Measurements from ENCODE around the gene IFT122.
"Not testable (repeated sequence)": the region's sequence is repeated elsewhere in the genome, so short reads cannot be mapped to it uniquely, and the experiment has no call there.

IFT122 gene

DNA sequence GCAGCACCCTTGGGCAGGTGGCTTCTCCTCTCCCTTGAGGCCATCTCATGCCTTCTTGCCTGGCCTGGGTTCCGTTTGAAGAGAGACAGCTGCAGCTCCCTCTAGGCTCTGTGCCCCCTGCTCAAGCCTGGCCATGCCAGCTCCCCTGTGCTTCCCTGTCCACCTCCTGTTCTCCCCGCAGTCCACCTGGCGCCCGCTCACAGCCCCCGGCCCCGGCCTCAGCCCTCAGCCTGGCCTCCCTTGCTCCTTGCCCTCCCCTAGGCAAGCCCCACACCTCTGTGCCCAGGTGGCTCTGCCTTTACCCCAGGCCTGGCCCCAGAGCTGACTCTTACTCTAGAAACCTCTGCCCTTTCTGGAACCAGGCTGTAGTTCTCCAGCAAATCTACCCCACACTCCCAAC lies 74.5 kb downstream of the IFT122 start:
- H3K4me3 Mint-ChIP-seq, result no peak overlapping the region
- H3K9me3 Mint-ChIP-seq, result no peaks in the 10 kb centered on the region
- no peak overlapping the region for H3K27ac Mint-ChIP-seq
- TF ChIP-seq, protein P1, sequence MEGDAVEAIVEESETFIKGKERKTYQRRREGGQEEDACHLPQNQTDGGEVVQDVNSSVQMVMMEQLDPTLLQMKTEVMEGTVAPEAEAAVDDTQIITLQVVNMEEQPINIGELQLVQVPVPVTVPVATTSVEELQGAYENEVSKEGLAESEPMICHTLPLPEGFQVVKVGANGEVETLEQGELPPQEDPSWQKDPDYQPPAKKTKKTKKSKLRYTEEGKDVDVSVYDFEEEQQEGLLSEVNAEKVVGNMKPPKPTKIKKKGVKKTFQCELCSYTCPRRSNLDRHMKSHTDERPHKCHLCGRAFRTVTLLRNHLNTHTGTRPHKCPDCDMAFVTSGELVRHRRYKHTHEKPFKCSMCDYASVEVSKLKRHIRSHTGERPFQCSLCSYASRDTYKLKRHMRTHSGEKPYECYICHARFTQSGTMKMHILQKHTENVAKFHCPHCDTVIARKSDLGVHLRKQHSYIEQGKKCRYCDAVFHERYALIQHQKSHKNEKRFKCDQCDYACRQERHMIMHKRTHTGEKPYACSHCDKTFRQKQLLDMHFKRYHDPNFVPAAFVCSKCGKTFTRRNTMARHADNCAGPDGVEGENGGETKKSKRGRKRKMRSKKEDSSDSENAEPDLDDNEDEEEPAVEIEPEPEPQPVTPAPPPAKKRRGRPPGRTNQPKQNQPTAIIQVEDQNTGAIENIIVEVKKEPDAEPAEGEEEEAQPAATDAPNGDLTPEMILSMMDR (IDR thresholded peaks at IDR 0.05; ENCODE audit: unreplicated experiment in 3 of 3), result no peak
- H3K27me3 Mint-ChIP-seq (ENCODE audit: low read depth), result no peaks in the 10 kb centered on the region
- H3K36me3 Mint-ChIP-seq (ENCODE audit: low read depth), result peaks cover 39% of the 10 kb centered on the region
- no peaks in the 10 kb centered on the region for H3K4me1 Mint-ChIP-seq

DNA sequence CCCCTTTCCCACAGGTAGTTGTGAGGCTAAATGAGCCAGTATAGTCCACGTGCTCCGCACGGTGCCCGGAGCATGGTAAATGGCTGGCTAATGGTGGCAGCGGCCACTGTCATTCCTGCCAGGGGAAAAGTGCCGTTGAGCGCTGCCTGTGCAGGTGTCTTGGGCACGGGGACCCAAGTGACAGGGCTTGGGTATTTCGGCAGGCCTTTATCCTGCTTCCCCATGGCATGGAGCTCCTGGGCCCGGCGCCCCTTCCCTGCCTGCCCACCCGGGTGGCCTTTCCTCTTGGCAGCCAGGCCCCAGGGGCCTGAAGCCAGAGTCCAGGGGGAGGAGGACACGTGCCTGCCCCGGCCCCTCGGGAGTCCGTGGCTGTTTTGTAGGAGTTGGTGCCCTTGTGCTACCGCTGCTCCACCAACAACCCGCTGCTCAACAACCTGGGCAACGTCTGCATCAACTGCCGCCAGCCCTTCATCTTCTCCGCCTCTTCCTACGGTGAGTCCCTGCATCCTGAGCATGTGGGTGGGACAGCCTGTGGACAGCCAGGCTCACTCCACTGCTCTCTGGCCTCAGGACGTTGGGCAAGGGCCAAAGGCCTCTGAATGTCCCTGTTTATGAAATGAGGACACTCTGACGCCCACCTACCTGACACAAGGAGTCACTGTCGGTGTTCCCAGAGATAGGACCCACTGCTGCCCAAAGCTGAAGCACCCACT lies 75.2 kb downstream of the IFT122 start:
- H3K27ac Mint-ChIP-seq; H3K27me3 Mint-ChIP-seq (ENCODE audit: low read depth); H3K4me3 Mint-ChIP-seq; H3K9me3 Mint-ChIP-seq; H3K4me1 Mint-ChIP-seq: not testable (repeated sequence)
- peaks cover 36% of the 10 kb centered on the region for H3K36me3 Mint-ChIP-seq (ENCODE audit: low read depth)

- peaks cover 31% of the 10 kb centered on the region for H3K36me3 Mint-ChIP-seq (ENCODE audit: low read depth)
- not testable (repeated sequence) for H3K27me3 Mint-ChIP-seq (ENCODE audit: low read depth); H3K4me1 Mint-ChIP-seq; H3K27ac Mint-ChIP-seq; H3K9me3 Mint-ChIP-seq; H3K4me3 Mint-ChIP-seq
These were observed 75.9 kb downstream of the IFT122 start for GRCh38 chr3:129515821-129516432.

- Mint-ChIP-seq H3K36me3 (ENCODE audit: low read depth) (peaks cover 20% of the 10 kb centered on the region), H3K27me3 (ENCODE audit: low read depth) (no peaks in the 10 kb centered on the region), H3K4me1 (peaks cover 10% of the 10 kb centered on the region), H3K4me3 (no peak overlapping the region), H3K27ac (no peak overlapping the region), H3K9me3 (no peaks in the 10 kb centered on the region)
- TF ChIP-seq, protein P1 (IDR thresholded peaks at IDR 0.05; ENCODE audit: unreplicated experiment in 3 of 3), result no peak
These were observed 77.5 kb downstream of the IFT122 start for GRCh38 chr3:129517516-129517915.

GRCh38 chr3:129518038-129518561 lies 78.1 kb downstream of the IFT122 start:
- Mint-ChIP-seq H3K27me3 (ENCODE audit: low read depth) (no peaks in the 10 kb centered on the region), H3K36me3 (ENCODE audit: low read depth) (peaks cover 17% of the 10 kb centered on the region), H3K27ac (no peak overlapping the region), H3K9me3 (no peaks in the 10 kb centered on the region), H3K4me3 (no peak overlapping the region), H3K4me1 (peaks cover 10% of the 10 kb centered on the region)
- TF ChIP-seq, protein P1 (IDR thresholded peaks at IDR 0.05; ENCODE audit: unreplicated experiment in 3 of 3), result no peak

- TF ChIP-seq, protein P1 (IDR thresholded peaks at IDR 0.05; ENCODE audit: unreplicated experiment in 3 of 3), result no peak
- peaks cover 17% of the 10 kb centered on the region for H3K36me3 Mint-ChIP-seq (ENCODE audit: low read depth)
- H3K4me1 Mint-ChIP-seq, result peaks cover 14% of the 10 kb centered on the region
- H3K27me3 Mint-ChIP-seq (ENCODE audit: low read depth), result no peaks in the 10 kb centered on the region
- no peaks in the 10 kb centered on the region for H3K9me3 Mint-ChIP-seq
- H3K4me3 Mint-ChIP-seq, result no peak overlapping the region
- no peak overlapping the region for H3K27ac Mint-ChIP-seq
These were observed 78.6 kb downstream of the IFT122 start for GRCh38 chr3:129518581-129518980.

GRCh38 chr3:129519449-129519848 lies 79.4 kb downstream of the IFT122 start:
- peaks cover 17% of the 10 kb centered on the region for H3K36me3 Mint-ChIP-seq (ENCODE audit: low read depth)
- TF ChIP-seq, protein P1 (IDR thresholded peaks at IDR 0.05; ENCODE audit: unreplicated experiment in 3 of 3), result no peak
- peaks cover 14% of the 10 kb centered on the region for H3K4me1 Mint-ChIP-seq
- no peaks in the 10 kb centered on the region for H3K9me3 Mint-ChIP-seq
- H3K27me3 Mint-ChIP-seq (ENCODE audit: low read depth), result no peaks in the 10 kb centered on the region
- no peak overlapping the region for H3K4me3 Mint-ChIP-seq
- no peak overlapping the region for H3K27ac Mint-ChIP-seq

Data from nephron (organoid).